Nucleus accumbens (tissue), 56 donors: ENCODE measurements around the gene PGM5.

Source experiments
- DNase-seq, 56 donors: peaks; one replicate each; lab custom pipeline; 2025; lab: John Stamatoyannopoulos, UW

Gene PGM5

GRCh38 chr9:68431307-68431706, 74.9 kb downstream of the PGM5 start:
- DNase-seq: no peak

GRCh38 chr9:68433531-68434110, 77.2 kb downstream of the PGM5 start:
- DNase-seq: no peak

GRCh38 chr9:68437785-68438184, 81.4 kb downstream of the PGM5 start:
- DNase-seq: no peak

- DNase-seq: no peak
Measured at GRCh38 chr9:68443624-68444023, 87.2 kb downstream of the PGM5 start.

- DNase-seq: no peak
Measured at GRCh38 chr9:68446836-68447235, 90.4 kb downstream of the PGM5 start.

GRCh38 chr9:68447611-68448010, 91.2 kb downstream of the PGM5 start:
- DNase-seq: no peak

- DNase-seq: no peak
Measured at GRCh38 chr9:68454579-68455334, 98.3 kb downstream of the PGM5 start.

- DNase-seq: no peak
Measured at GRCh38 chr9:68455451-68455850, 99.0 kb downstream of the PGM5 start.

- no peak for DNase-seq
Measured at GRCh38 chr9:68457803-68458202, 101.4 kb downstream of the PGM5 start.

GRCh38 chr9:68458918-68459317, 102.5 kb downstream of the PGM5 start:
- DNase-seq: no peak

- no peak for DNase-seq
Measured at GRCh38 chr9:68462105-68462775, 105.8 kb downstream of the PGM5 start.

- no peak for DNase-seq
Measured at GRCh38 chr9:68470067-68470466, 113.7 kb downstream of the PGM5 start.

- no peak for DNase-seq
Measured at GRCh38 chr9:68470634-68471033, 114.2 kb downstream of the PGM5 start.

GRCh38 chr9:68472119-68472518, 115.7 kb downstream of the PGM5 start:
- no peak for DNase-seq

- DNase-seq: peak in 1 of 56 donors; percentile 2
Measured at GRCh38 chr9:68473790-68474189, 117.4 kb downstream of the PGM5 start.

- no peak for DNase-seq
Measured at GRCh38 chr9:68476422-68476821, 120.0 kb downstream of the PGM5 start.

GRCh38 chr9:68476847-68477246, 120.4 kb downstream of the PGM5 start:
- no peak for DNase-seq

GRCh38 chr9:68480807-68481206, 124.4 kb downstream of the PGM5 start:
- no peak for DNase-seq

GRCh38 chr9:68482548-68482947, 126.1 kb downstream of the PGM5 start:
- DNase-seq: no peak

- DNase-seq: no peak
Measured at GRCh38 chr9:68488126-68488525, 131.7 kb downstream of the PGM5 start.

GRCh38 chr9:68489646-68490045, 133.2 kb downstream of the PGM5 start:
- no peak for DNase-seq

- no peak for DNase-seq
Measured at GRCh38 chr9:68492806-68493205, 136.4 kb downstream of the PGM5 start.
